HepG2 (cell line): ENCODE data around the gene SRP9. TPM values are rescaled to one million over a fixed set of nuclear protein-coding genes. Genes with fewer than 3 reads are reported as not detected.

ENCODE experiments used
- ASH2L ChIP-seq: fragments of 300-600, 200-600 bp; sonication (generic); IDR thresholded peaks from 2 replicates; pipeline ENCODE4 v1.7.0; 2017; ENCODE audit warnings: low read depth, mild to moderate bottlenecking, moderate library complexity, mixed read lengths, low read length; ENCODE audit not compliant: insufficient read length
- DMAP1 ChIP-seq: IDR thresholded peaks from 2 replicates; pipeline ENCODE4 v1.6.1; 2016
- FIP1L1 ChIP-seq: fragments of 200-400 bp; formaldehyde crosslinking; IDR thresholded peaks from 2 replicates; pipeline ENCODE4 v1.6.1; 2018; ENCODE audit warnings: low read depth, mild to moderate bottlenecking, low read length, moderate library complexity, borderline replicate concordance; ENCODE audit not compliant: insufficient read depth
- GFI1 ChIP-seq: sonication (generic); formaldehyde crosslinking; IDR thresholded peaks from 2 replicates; pipeline ENCODE4 v1.5.0; 2020; ENCODE audit warnings: missing genetic modification reagents, mild to moderate bottlenecking, borderline replicate concordance
- GZF1 ChIP-seq: sonication (generic); formaldehyde crosslinking; IDR thresholded peaks from 2 replicates; pipeline ENCODE4 v1.5.1; 2020; ENCODE audit warnings: mild to moderate bottlenecking, missing genetic modification reagents
- HNRNPLL ChIP-seq: fragments of 200-400 bp; formaldehyde crosslinking; IDR thresholded peaks from 2 replicates; pipeline ENCODE4 v1.6.1; 2017; ENCODE audit warnings: mild to moderate bottlenecking, low read depth, low read length; ENCODE audit not compliant: poor library complexity, severe bottlenecking
- KLF9 ChIP-seq: IDR thresholded peaks from 2 replicates; pipeline ENCODE4 v1.6.1; 2016; ENCODE audit warnings: low read depth
- MAFK ChIP-seq, 2 experiments: IDR thresholded peaks in 1 of 2; conservative IDR thresholded peaks in 1 of 2; 2 replicates each; pipeline ENCODE4 v1.6.1; 2011; ENCODE audit warnings: improper control_type of control experiment in 2 of 2, low read length in 2 of 2
- NFIC ChIP-seq: IDR thresholded peaks from 2 replicates; pipeline ENCODE4 v1.6.1; 2012; ENCODE audit warnings: mild to moderate bottlenecking, low read length, inconsistent platforms
- RFXANK ChIP-seq: IDR thresholded peaks from 2 replicates; pipeline ENCODE4 v1.6.1; 2016
- RNF2 ChIP-seq: fragments of 450-650 bp; conservative IDR thresholded peaks from 2 replicates; pipeline ENCODE4 v1.6.1; 2016; ENCODE audit warnings: low read depth
- RXRB ChIP-seq: IDR thresholded peaks from 2 replicates; pipeline ENCODE4 v1.6.1; 2016; ENCODE audit warnings: borderline replicate concordance, missing genetic modification reagents, missing compliant biosample characterization
- SKI ChIP-seq: fragments of 450-650 bp; IDR thresholded peaks from one replicate; pipeline ENCODE4 v1.6.1; 2018; ENCODE audit warnings: mild to moderate bottlenecking; ENCODE audit not compliant: partially characterized antibody
- SMYD3 ChIP-seq: sonication (generic); formaldehyde crosslinking; IDR thresholded peaks from 2 replicates; pipeline ENCODE4 v1.8.1; 2023; ENCODE audit warnings: mild to moderate bottlenecking, missing genetic modification reagents
- SNRNP70 ChIP-seq: fragments of 200-400 bp; formaldehyde crosslinking; IDR thresholded peaks from 2 replicates; pipeline ENCODE4 v1.6.1; 2017; ENCODE audit warnings: mild to moderate bottlenecking, low read depth, low read length, moderate library complexity
- ZBTB1 ChIP-seq: sonication (generic); formaldehyde crosslinking; IDR thresholded peaks from 2 replicates; pipeline ENCODE4 v1.4.0; 2020; ENCODE audit warnings: missing genetic modification reagents, borderline replicate concordance
- ZNF260 ChIP-seq: sonication (generic); formaldehyde crosslinking; IDR thresholded peaks from 2 replicates; pipeline ENCODE4 v1.4.0; 2020; ENCODE audit warnings: missing genetic modification reagents, low read depth, mild to moderate bottlenecking, borderline replicate concordance
- ZNF496 ChIP-seq: sonication (generic); formaldehyde crosslinking; IDR thresholded peaks from 2 replicates; pipeline ENCODE4 v1.8.1; 2023; ENCODE audit warnings: mild to moderate bottlenecking, moderate library complexity, missing genetic modification reagents; ENCODE audit not compliant: insufficient replicate concordance
- ZNF546 ChIP-seq: sonication (generic); formaldehyde crosslinking; conservative IDR thresholded peaks from 2 replicates; pipeline ENCODE4 v1.8.1; 2023; ENCODE audit warnings: mild to moderate bottlenecking, missing genetic modification reagents
- ZNF570 ChIP-seq: sonication (generic); formaldehyde crosslinking; IDR thresholded peaks from 2 replicates; pipeline ENCODE4 v1.4.0; 2020; ENCODE audit warnings: mild to moderate bottlenecking, missing genetic modification reagents, borderline replicate concordance
- ZNF572 ChIP-seq: sonication (generic); formaldehyde crosslinking; IDR thresholded peaks from 2 replicates; pipeline ENCODE4 v1.5.1; 2020; ENCODE audit warnings: mild to moderate bottlenecking, missing genetic modification reagents
- ZNF614 ChIP-seq: IDR thresholded peaks from 2 replicates; pipeline ENCODE4 v1.6.1; 2018; ENCODE audit warnings: missing biosample characterization, missing genetic modification reagents, inconsistent platforms, borderline replicate concordance
- polyA plus RNA-seq, 8 experiments: library from polyadenylated mRNA; depleted of rRNA in 3 of 8; stranded (reverse) in 7 of 8; unstranded in 1 of 8; fragments of >200 nt; fragmentation: Illumina TruSeq in 4 of 8; extraction: Trizol in 4 of 8; gene quantifications; 2 replicates each; pipeline versions ENCODE4 v1.2.1 to v1.2.3, GENCODE V29; 2011 to 2016; ENCODE audit warnings: low read depth in 4 of 8, missing spikeins in 1 of 8, mixed read lengths in 1 of 8; ENCODE audit not compliant: insufficient read depth in 1 of 8
- total RNA-seq, 5 experiments: library from RNA; depleted of rRNA; stranded (reverse); fragments of >200 nt; fragmentation: Illumina TruSeq; extraction: Trizol; gene quantifications; 2 replicates each; pipeline ENCODE4 v1.2.3, GENCODE V29; 2016; ENCODE audit warnings: low read depth in 1 of 5
- TF ChIP-seq, protein P1 (sequence below): sonication (generic); formaldehyde crosslinking; IDR thresholded peaks from 2 replicates; pipeline ENCODE4 v1.4.0; 2020; ENCODE audit warnings: mild to moderate bottlenecking, missing genetic modification reagents
- TF ChIP-seq, protein P2 (sequence below): sonication (generic); formaldehyde crosslinking; IDR thresholded peaks from 2 replicates; pipeline ENCODE4 v1.4.0; 2020; ENCODE audit warnings: missing genetic modification reagents
- TF ChIP-seq, protein P3 (sequence below): sonication (generic); formaldehyde crosslinking; IDR thresholded peaks from 2 replicates; pipeline ENCODE4 v1.9.0; 2021; ENCODE audit warnings: missing genetic modification reagents, borderline replicate concordance
- TF ChIP-seq, protein P4 (sequence below): sonication (generic); formaldehyde crosslinking; IDR thresholded peaks from 2 replicates; pipeline ENCODE4 v1.9.0; 2021; ENCODE audit warnings: missing genetic modification reagents, mild to moderate bottlenecking, borderline replicate concordance

The SRP9 gene
- total and polyA plus RNA-seq, 2 of the 13 experiments (the other 11 are each of a cell fraction or from before 2014, with no cell fraction given) = 251 to 307 TPM

DNA sequence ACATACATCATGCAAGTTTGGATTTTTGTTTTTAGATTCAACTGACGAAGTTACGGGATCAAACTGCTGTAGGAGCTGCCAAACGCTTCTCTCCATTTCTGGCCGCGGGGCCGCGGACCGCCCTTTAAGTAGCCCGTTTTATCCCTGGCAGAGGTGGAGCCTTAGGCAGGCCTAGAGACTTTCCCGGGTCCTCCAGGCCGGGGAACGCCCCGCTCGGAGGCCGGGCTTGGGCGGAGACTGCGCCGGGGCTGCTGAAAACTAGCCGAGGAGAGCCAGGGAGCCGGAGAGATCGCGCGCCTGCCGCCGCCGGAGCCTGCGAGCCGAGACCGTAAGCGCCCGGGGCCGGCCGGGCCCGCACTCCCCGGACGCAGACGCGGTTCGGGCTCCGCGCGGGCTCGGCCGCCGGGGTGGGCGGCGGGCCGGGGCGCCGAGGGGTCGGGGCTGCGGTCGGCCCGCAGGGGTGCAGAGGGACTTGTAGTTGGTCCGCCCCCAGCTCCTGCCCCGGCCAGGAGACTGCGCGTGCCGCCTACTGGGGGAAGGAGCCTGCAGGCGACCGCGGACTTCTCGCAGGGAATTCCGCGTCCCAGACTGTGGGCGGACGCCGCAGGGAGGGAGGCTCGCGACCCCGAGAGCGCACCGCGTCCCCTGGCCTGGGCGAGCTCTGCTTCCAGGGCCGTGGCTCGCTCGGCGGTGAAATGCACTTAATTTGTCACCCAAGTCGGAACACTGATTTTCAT, 32.4 kb downstream of the SRP9 start, which contains the start of gene EPHX1 (continued):
- TF ChIP-seq ZNF260 (CRISPR knock-in tag) (no peak), GZF1 (peak; percentile 62; the same call in 1 of the 2 replicates), SNRNP70 (no peak), ZNF572 (CRISPR knock-in tag) (0 out of 2 replicates have a peak, but pooled peaks have one; percentile 59), ASH2L (no peak), MAFK (conservative IDR thresholded peaks at IDR 0.05 in 1 of 2, IDR thresholded peaks at IDR 0.05 in 1 of 2; ENCODE audit: low read length in 2 of 2) (no peak), ZNF570 (CRISPR knock-in tag) (no peak), ZNF614 (CRISPR knock-in tag) (no peak), ZNF496 (CRISPR knock-in tag) (no peak), ZNF546 (CRISPR knock-in tag) (0 out of 2 replicates have a peak, but pooled peaks have one; percentile 25), KLF9 (no peak), DMAP1 (CRISPR knock-in tag) (no peak), HNRNPLL (peak; percentile 90), SKI (no peak), RNF2 (no peak), SMYD3 (CRISPR knock-in tag) (no peak), GFI1 (CRISPR knock-in tag) (no peak), RXRB (CRISPR knock-in tag) (no peak), ZBTB1 (CRISPR knock-in tag) (no peak), FIP1L1 (no peak), NFIC (no peak), RFXANK (CRISPR knock-in tag) (no peak)
- TF ChIP-seq, protein P1, sequence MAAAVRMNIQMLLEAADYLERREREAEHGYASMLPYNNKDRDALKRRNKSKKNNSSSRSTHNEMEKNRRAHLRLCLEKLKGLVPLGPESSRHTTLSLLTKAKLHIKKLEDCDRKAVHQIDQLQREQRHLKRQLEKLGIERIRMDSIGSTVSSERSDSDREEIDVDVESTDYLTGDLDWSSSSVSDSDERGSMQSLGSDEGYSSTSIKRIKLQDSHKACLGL (CRISPR knock-in tag) = peak; percentile 67; the same call in 1 of the 2 replicates
- TF ChIP-seq, protein P2, sequence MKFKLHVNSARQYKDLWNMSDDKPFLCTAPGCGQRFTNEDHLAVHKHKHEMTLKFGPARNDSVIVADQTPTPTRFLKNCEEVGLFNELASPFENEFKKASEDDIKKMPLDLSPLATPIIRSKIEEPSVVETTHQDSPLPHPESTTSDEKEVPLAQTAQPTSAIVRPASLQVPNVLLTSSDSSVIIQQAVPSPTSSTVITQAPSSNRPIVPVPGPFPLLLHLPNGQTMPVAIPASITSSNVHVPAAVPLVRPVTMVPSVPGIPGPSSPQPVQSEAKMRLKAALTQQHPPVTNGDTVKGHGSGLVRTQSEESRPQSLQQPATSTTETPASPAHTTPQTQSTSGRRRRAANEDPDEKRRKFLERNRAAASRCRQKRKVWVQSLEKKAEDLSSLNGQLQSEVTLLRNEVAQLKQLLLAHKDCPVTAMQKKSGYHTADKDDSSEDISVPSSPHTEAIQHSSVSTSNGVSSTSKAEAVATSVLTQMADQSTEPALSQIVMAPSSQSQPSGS (CRISPR knock-in tag) = no peak
- TF ChIP-seq, protein P3, sequence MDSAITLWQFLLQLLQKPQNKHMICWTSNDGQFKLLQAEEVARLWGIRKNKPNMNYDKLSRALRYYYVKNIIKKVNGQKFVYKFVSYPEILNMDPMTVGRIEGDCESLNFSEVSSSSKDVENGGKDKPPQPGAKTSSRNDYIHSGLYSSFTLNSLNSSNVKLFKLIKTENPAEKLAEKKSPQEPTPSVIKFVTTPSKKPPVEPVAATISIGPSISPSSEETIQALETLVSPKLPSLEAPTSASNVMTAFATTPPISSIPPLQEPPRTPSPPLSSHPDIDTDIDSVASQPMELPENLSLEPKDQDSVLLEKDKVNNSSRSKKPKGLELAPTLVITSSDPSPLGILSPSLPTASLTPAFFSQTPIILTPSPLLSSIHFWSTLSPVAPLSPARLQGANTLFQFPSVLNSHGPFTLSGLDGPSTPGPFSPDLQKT (CRISPR knock-in tag) = no peak
- TF ChIP-seq, protein P4, sequence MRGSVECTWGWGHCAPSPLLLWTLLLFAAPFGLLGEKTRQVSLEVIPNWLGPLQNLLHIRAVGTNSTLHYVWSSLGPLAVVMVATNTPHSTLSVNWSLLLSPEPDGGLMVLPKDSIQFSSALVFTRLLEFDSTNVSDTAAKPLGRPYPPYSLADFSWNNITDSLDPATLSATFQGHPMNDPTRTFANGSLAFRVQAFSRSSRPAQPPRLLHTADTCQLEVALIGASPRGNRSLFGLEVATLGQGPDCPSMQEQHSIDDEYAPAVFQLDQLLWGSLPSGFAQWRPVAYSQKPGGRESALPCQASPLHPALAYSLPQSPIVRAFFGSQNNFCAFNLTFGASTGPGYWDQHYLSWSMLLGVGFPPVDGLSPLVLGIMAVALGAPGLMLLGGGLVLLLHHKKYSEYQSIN (CRISPR knock-in tag) = no peak
